ENCODE data around the gene LMO1.

DNA sequence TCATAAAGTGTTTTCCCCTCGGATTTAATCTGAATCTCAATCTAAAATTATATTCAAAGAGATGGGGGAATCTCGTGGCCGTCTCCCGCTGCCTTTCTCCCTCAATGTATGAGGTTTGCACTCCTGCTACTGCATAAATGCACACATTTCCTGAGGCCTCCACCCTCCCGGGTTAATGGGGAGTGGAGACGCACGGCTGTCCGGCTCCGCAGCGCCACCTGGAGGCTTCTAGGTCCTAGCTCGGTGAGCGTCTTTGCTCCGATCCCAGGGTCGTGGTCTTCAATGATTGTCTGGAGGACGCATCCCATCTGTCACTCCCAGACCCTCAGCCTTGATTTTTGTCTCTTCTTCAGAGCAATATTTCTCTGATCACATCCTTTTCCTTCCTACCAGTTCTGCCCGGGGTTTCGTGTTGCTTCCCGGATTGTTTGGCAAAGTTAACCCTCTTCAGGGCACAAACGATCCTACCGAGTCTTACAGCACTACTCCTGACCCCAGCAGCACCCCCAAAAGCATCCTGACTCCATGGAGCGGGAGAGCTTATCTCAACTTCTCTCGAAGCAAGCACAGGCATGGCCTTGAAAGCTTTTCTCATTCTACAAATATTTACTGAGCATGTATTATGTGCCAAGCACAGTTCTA lies at the start of gene LMO1:
- TF ChIP-seq POLR2A (IDR thresholded peaks at IDR 0.05) = no peak
- TF ChIP-seq, protein P1, sequence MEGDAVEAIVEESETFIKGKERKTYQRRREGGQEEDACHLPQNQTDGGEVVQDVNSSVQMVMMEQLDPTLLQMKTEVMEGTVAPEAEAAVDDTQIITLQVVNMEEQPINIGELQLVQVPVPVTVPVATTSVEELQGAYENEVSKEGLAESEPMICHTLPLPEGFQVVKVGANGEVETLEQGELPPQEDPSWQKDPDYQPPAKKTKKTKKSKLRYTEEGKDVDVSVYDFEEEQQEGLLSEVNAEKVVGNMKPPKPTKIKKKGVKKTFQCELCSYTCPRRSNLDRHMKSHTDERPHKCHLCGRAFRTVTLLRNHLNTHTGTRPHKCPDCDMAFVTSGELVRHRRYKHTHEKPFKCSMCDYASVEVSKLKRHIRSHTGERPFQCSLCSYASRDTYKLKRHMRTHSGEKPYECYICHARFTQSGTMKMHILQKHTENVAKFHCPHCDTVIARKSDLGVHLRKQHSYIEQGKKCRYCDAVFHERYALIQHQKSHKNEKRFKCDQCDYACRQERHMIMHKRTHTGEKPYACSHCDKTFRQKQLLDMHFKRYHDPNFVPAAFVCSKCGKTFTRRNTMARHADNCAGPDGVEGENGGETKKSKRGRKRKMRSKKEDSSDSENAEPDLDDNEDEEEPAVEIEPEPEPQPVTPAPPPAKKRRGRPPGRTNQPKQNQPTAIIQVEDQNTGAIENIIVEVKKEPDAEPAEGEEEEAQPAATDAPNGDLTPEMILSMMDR (IDR thresholded peaks at IDR 0.05) = peak; percentile 48 to 90 (median 86)

Measured in right lobe of liver (tissue), 4 donors.